Astrocyte (in vitro differentiated cells and primary cell): ENCODE data around the gene ZNF24. TPM values are rescaled to one million over a fixed set of nuclear protein-coding genes. Genes with fewer than 3 reads are reported as not detected.

Source experiments
- DNase-seq: peaks from one replicate; pipeline ENCODE4 v3.0.0-alpha.2; 2010; ENCODE audit warnings: low read depth
- FAIRE-seq: peaks from 2 replicates; lab custom pipeline; 2011; peaks lifted over from hg19 to GRCh38; lab: Jason Lieb, UNC
- H2AFZ ChIP-seq: 2 replicates; pipeline ENCODE4 v1.6.0; 2012; ENCODE audit warnings: low read depth, low read length, inconsistent platforms
- H3K27ac ChIP-seq: 2 replicates; pipeline ENCODE4 v1.5.1; 2011; ENCODE audit warnings: low read depth, low read length, inconsistent platforms
- H3K27me3 ChIP-seq: 2 replicates; pipeline ENCODE4 v1.6.0; 2011; ENCODE audit warnings: low read length, inconsistent platforms; ENCODE audit not compliant: insufficient read depth
- H3K36me3 ChIP-seq: 2 replicates; pipeline ENCODE4 v1.5.1; 2011; ENCODE audit warnings: low read length, inconsistent platforms; ENCODE audit not compliant: insufficient read depth
- H3K4me1 ChIP-seq: 2 replicates; pipeline ENCODE4 v1.5.1; 2011; ENCODE audit warnings: low read length, inconsistent platforms; ENCODE audit not compliant: insufficient read depth
- H3K4me2 ChIP-seq: 2 replicates; pipeline ENCODE4 v1.6.0; 2012; ENCODE audit warnings: low read length, inconsistent platforms
- H3K4me3 ChIP-seq: 2 replicates; pipeline ENCODE4 v1.5.1; 2011; ENCODE audit warnings: low read depth, mild to moderate bottlenecking, low read length, inconsistent platforms; ENCODE audit not compliant: insufficient read depth
- H3K79me2 ChIP-seq: 2 replicates; pipeline ENCODE4 v1.6.0; 2012; ENCODE audit warnings: mild to moderate bottlenecking, low read length, inconsistent platforms; ENCODE audit not compliant: insufficient read depth
- H3K9ac ChIP-seq: 2 replicates; pipeline ENCODE4 v1.6.0; 2012; ENCODE audit warnings: mild to moderate bottlenecking, low read length, inconsistent platforms
- H3K9me3 ChIP-seq: 2 replicates; pipeline ENCODE4 v1.5.1; 2012; ENCODE audit warnings: low read depth, mild to moderate bottlenecking, low read length, inconsistent platforms; ENCODE audit not compliant: insufficient read depth
- H4K20me1 ChIP-seq: 2 replicates; pipeline ENCODE4 v1.6.0; 2012; ENCODE audit warnings: low read length, inconsistent platforms; ENCODE audit not compliant: insufficient read depth
- H3K27ac Mint-ChIP-seq: one replicate; pipeline ENCODE4 v1.8.0; 2021; ENCODE audit warnings: mild to moderate bottlenecking, mixed read lengths; ENCODE audit not compliant: unreplicated experiment
- H3K27me3 Mint-ChIP-seq: one replicate; pipeline ENCODE4 v1.8.0; 2021; ENCODE audit warnings: low read depth, mixed read lengths; ENCODE audit not compliant: unreplicated experiment
- H3K36me3 Mint-ChIP-seq: one replicate; pipeline ENCODE4 v1.8.0; 2021; ENCODE audit warnings: low read depth, mixed read lengths; ENCODE audit not compliant: unreplicated experiment
- H3K4me1 Mint-ChIP-seq: one replicate; pipeline ENCODE4 v1.8.0; 2021; ENCODE audit warnings: low read depth, mixed read lengths; ENCODE audit not compliant: unreplicated experiment
- H3K4me3 Mint-ChIP-seq: one replicate; pipeline ENCODE4 v1.8.0; 2021; ENCODE audit warnings: mild to moderate bottlenecking, moderate library complexity, mixed read lengths; ENCODE audit not compliant: unreplicated experiment
- H3K9me3 Mint-ChIP-seq: one replicate; pipeline ENCODE4 v1.8.0; 2021; ENCODE audit warnings: mild to moderate bottlenecking, mixed read lengths; ENCODE audit not compliant: unreplicated experiment
- CTCF ChIP-seq: IDR thresholded peaks from 2 replicates; pipeline ENCODE4 v1.5.1; 2011; ENCODE audit warnings: low read depth, mild to moderate bottlenecking, inconsistent platforms, low read length, moderate library complexity; ENCODE audit not compliant: insufficient read depth
- EZH2 ChIP-seq: IDR thresholded peaks from 2 replicates; pipeline ENCODE4 v1.6.1; 2012; ENCODE audit warnings: mild to moderate bottlenecking, low read length, inconsistent platforms; ENCODE audit not compliant: insufficient read depth
- total RNA-seq: library from RNA; stranded (reverse); gene quantifications from 2 replicates; pipeline ENCODE4 v1.2.1, GENCODE V29; 2021

ZNF24 gene
- total RNA-seq, 1 donor from 2014 or later, result 55.6 TPM

- no peak overlapping the region for H3K4me2 ChIP-seq
- H3K27me3 ChIP-seq, result no peaks in the 10 kb centered on the region
- no peak overlapping the region for H3K9ac ChIP-seq
- H2AFZ ChIP-seq, result no peak overlapping the region
- no peaks in the 10 kb centered on the region for H3K36me3 ChIP-seq
- peaks cover 2% of the 10 kb centered on the region for H3K9me3 Mint-ChIP-seq
- no peaks in the 10 kb centered on the region for H4K20me1 ChIP-seq
- H3K79me2 ChIP-seq, result no peaks in the 10 kb centered on the region
- H3K27ac ChIP-seq, result no peak overlapping the region
- no peaks in the 10 kb centered on the region for H3K36me3 Mint-ChIP-seq
- TF ChIP-seq CTCF (no peak), EZH2 (no peak)
- no peak overlapping the region for H3K4me3 ChIP-seq
- no peaks in the 10 kb centered on the region for H3K9me3 ChIP-seq
- no peaks in the 10 kb centered on the region for H3K27me3 Mint-ChIP-seq
- no peak for DNase-seq
- no peak overlapping the region for H3K4me3 Mint-ChIP-seq
- H3K4me1 Mint-ChIP-seq, result peaks cover 25% of the 10 kb centered on the region
- H3K4me1 ChIP-seq, result peaks cover 16% of the 10 kb centered on the region
- H3K27ac Mint-ChIP-seq, result no peak overlapping the region
- no peak for FAIRE-seq
Observed at GRCh38 chr18:35392375-35392774, 48.2 kb upstream of the ZNF24 start.

- no peaks in the 10 kb centered on the region for H3K36me3 ChIP-seq
- H3K9me3 ChIP-seq, result no peaks in the 10 kb centered on the region
- Mint-ChIP-seq H3K27ac (no peak overlapping the region), H3K4me3 (no peak overlapping the region), H3K4me1 (peaks cover 29% of the 10 kb centered on the region), H3K9me3 (peaks cover 2% of the 10 kb centered on the region), H3K36me3 (no peaks in the 10 kb centered on the region), H3K27me3 (no peaks in the 10 kb centered on the region)
- FAIRE-seq (no peak), DNase-seq (no peak)
- H3K27me3 ChIP-seq, result no peaks in the 10 kb centered on the region
- H3K4me1 ChIP-seq, result peaks cover 16% of the 10 kb centered on the region
- no peak overlapping the region for H2AFZ ChIP-seq
- H3K4me2 ChIP-seq, result no peak overlapping the region
- H3K79me2 ChIP-seq, result no peaks in the 10 kb centered on the region
- H3K9ac ChIP-seq, result no peak overlapping the region
- no peak overlapping the region for H3K4me3 ChIP-seq
- H4K20me1 ChIP-seq, result no peaks in the 10 kb centered on the region
- no peak overlapping the region for H3K27ac ChIP-seq
- TF ChIP-seq CTCF (no peak), EZH2 (no peak)
Observed at GRCh38 chr18:35390951-35391700, 46.9 kb upstream of the ZNF24 start.

GRCh38 chr18:35389095-35389618 is 44.9 kb upstream of the ZNF24 start:
- Mint-ChIP-seq H3K27ac (peak overlapping the region; percentile 64), H3K36me3 (no peaks in the 10 kb centered on the region), H3K4me1 (peaks cover 29% of the 10 kb centered on the region), H3K9me3 (peaks cover 2% of the 10 kb centered on the region), H3K27me3 (no peaks in the 10 kb centered on the region), H3K4me3 (no peak overlapping the region)
- H3K27me3 ChIP-seq, result no peaks in the 10 kb centered on the region
- no peaks in the 10 kb centered on the region for H3K36me3 ChIP-seq
- H2AFZ ChIP-seq, result peak overlapping the region; percentile 37
- no peaks in the 10 kb centered on the region for H3K79me2 ChIP-seq
- peak; percentile 87 for DNase-seq
- no peak overlapping the region for H3K9ac ChIP-seq
- H3K9me3 ChIP-seq, result no peaks in the 10 kb centered on the region
- no peaks in the 10 kb centered on the region for H4K20me1 ChIP-seq
- H3K4me2 ChIP-seq, result peak overlapping the region; percentile 71
- peak overlapping the region; percentile 24 for H3K4me3 ChIP-seq
- TF ChIP-seq EZH2 (no peak), CTCF (no peak)
- peaks cover 16% of the 10 kb centered on the region for H3K4me1 ChIP-seq
- peak overlapping the region; percentile 39 for H3K27ac ChIP-seq
- FAIRE-seq, result peak; percentile 95
